Measurements from ENCODE around the gene OGDH. TPM values are rescaled to one million over a fixed set of nuclear protein-coding genes. Genes with fewer than 3 reads are reported as not detected.

The OGDH gene
- total RNA-seq, 3 donors from 2014 or later: 45.7 to 67.5 (median 46.2) TPM

DNA sequence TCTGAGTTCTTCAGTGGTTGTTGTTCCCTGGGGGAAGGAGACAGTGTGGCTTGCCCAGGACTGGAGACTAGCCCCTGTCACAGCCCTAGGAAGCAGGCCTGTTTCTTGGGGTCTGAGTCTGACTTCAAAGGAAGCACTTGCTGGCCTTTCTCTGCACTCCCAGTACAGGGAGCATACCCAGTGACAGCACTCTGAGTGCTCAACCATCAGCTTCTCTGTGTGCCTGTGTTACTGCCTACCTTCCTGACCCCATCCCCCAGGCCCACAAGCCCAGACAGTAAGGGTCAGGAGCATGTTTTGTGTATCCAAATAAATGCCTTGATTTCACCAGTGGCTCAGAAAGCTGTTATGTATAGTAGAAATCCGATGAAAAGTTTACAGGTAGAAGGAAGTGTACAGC, 48.9 kb downstream of the OGDH start:
- no peak for TF ChIP-seq POLR2AphosphoS5 (IDR thresholded peaks at IDR 0.05)
- no peak for TF ChIP-seq POLR2A (IDR thresholded peaks at IDR 0.05)
- TF ChIP-seq, protein P1, sequence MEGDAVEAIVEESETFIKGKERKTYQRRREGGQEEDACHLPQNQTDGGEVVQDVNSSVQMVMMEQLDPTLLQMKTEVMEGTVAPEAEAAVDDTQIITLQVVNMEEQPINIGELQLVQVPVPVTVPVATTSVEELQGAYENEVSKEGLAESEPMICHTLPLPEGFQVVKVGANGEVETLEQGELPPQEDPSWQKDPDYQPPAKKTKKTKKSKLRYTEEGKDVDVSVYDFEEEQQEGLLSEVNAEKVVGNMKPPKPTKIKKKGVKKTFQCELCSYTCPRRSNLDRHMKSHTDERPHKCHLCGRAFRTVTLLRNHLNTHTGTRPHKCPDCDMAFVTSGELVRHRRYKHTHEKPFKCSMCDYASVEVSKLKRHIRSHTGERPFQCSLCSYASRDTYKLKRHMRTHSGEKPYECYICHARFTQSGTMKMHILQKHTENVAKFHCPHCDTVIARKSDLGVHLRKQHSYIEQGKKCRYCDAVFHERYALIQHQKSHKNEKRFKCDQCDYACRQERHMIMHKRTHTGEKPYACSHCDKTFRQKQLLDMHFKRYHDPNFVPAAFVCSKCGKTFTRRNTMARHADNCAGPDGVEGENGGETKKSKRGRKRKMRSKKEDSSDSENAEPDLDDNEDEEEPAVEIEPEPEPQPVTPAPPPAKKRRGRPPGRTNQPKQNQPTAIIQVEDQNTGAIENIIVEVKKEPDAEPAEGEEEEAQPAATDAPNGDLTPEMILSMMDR (IDR thresholded peaks at IDR 0.05): no peak
- H3K27ac ChIP-seq: no peak overlapping the region

DNA sequence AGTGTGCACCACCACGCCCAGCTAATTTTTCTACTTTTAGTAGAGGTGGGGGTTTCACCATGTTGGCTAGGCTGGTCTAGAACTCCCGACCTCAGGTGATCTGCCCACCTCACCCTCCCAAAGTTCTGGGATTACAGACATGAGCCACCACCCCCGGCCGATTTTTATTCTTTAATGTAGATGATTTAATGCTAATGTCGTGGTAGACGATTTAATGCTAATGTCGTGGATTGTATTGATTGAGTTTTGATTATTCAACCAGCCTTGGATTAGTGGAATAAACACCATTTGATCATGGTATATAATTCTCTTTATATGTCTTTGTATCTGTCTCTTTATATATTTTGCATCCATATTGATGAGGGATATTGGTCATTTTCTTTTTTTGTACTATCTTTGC, 52.6 kb downstream of the OGDH start:
- no peak for TF ChIP-seq POLR2A (IDR thresholded peaks at IDR 0.05)
- TF ChIP-seq, protein P1 (IDR thresholded peaks at IDR 0.05): no peak
- no peak for TF ChIP-seq POLR2AphosphoS5 (IDR thresholded peaks at IDR 0.05)
- no peaks in the 10 kb centered on the region for H3K36me3 ChIP-seq
- no peak overlapping the region for H3K4me3 ChIP-seq
- H3K27ac ChIP-seq: no peak overlapping the region
- intact Hi-C loops (cut with DNase I; ENCODE audit: low total_unique reads): no loop called here
- peaks cover 7 to 18% of the 10 kb centered on the region in 2 donors for H3K9me3 ChIP-seq
- H3K4me1 ChIP-seq: no peaks in the 10 kb centered on the region
- no peaks in the 10 kb centered on the region for H3K27me3 ChIP-seq
- no peak for DNase-seq (ENCODE audit: low spot score in 2 of 2)

More for the DNA sequence above, 48.9 kb downstream of the OGDH start:
- Histone ChIP-seq H3K9me3 (peaks cover 0 to 1% of the 10 kb centered on the region in 2 donors), H3K27me3 (no peaks in the 10 kb centered on the region), H3K4me3 (no peak overlapping the region), H3K36me3 (no peaks in the 10 kb centered on the region), H3K4me1 (no peaks in the 10 kb centered on the region)
- no peak for DNase-seq (ENCODE audit: low spot score in 2 of 2)
- intact Hi-C loops (cut with DNase I; ENCODE audit: low total_unique reads): no loop called here

DNA sequence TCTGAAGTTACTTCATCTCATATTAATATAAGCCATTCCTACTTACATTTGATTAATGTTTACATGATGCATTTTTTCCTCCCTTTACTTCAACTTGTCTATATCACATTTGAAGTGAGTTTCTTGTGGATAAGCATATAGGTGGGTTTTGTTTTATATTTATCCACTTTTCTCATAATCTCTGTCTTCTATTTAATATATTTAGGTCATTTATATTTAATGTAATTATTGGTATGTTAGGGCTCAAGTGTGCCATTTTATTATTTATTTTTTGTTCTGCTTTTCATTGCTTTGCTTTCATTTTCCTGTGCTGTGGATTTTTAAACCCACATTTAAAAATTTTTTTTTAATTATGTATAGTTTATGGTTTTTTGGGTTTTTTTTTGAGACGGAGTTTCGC, 54.8 kb downstream of the OGDH start:
- intact Hi-C loops (cut with DNase I; ENCODE audit: low total_unique reads): no loop called here
- H3K27ac ChIP-seq: no peak overlapping the region
- H3K4me1 ChIP-seq: no peaks in the 10 kb centered on the region
- no peak overlapping the region for H3K4me3 ChIP-seq
- H3K27me3 ChIP-seq: no peaks in the 10 kb centered on the region
- no peaks in the 10 kb centered on the region for H3K36me3 ChIP-seq
- no peak for DNase-seq (ENCODE audit: low spot score in 2 of 2)
- no peak for TF ChIP-seq POLR2AphosphoS5 (IDR thresholded peaks at IDR 0.05)
- TF ChIP-seq, protein P1 (IDR thresholded peaks at IDR 0.05): no peak
- H3K9me3 ChIP-seq: peaks cover 7 to 18% of the 10 kb centered on the region in 2 donors

DNA sequence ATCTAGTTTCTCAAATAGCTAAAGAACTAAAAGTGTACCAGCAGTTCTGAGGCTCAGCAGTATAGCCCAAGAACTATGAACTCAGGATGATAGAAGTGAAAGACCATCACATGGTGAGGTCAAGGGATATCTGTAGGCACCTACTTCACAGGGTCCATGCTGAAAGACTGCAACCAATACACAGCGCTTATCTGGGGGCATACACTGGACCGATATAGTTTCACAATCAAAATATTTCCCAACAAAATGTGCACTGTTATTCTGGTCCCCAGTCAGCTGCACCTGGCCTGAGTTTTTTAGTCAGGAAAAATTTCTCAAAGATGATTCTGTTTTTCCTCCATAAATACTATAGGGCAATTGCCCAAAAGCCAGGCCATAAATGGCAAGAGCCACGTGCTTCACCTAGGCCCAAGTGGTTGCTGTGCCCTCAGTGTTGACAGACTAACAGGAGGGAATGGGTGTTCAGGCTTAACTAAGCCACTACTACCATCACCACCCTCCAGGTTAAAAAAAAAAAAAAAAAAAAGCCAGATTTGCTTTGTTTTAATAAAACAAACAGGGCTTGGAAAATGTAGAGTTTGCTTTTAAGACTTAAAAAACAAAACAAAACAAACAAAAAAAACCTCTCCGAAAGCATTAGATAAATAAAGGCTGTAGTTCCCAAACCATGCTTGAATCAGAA, 58.5 kb downstream of the OGDH start:
- Histone ChIP-seq H3K4me1 (no peaks in the 10 kb centered on the region), H3K27ac (no peak overlapping the region), H3K27me3 (no peaks in the 10 kb centered on the region), H3K36me3 (no peaks in the 10 kb centered on the region), H3K4me3 (no peak overlapping the region), H3K9me3 (peaks cover 7 to 18% of the 10 kb centered on the region in 2 donors)
- DNase-seq (ENCODE audit: low spot score in 2 of 2): no peak
- TF ChIP-seq POLR2A (IDR thresholded peaks at IDR 0.05) (no peak), POLR2AphosphoS5 (IDR thresholded peaks at IDR 0.05) (no peak)
- TF ChIP-seq, protein P1 (IDR thresholded peaks at IDR 0.05): no peak
- intact Hi-C loops (cut with DNase I; ENCODE audit: low total_unique reads): no loop called here

DNA sequence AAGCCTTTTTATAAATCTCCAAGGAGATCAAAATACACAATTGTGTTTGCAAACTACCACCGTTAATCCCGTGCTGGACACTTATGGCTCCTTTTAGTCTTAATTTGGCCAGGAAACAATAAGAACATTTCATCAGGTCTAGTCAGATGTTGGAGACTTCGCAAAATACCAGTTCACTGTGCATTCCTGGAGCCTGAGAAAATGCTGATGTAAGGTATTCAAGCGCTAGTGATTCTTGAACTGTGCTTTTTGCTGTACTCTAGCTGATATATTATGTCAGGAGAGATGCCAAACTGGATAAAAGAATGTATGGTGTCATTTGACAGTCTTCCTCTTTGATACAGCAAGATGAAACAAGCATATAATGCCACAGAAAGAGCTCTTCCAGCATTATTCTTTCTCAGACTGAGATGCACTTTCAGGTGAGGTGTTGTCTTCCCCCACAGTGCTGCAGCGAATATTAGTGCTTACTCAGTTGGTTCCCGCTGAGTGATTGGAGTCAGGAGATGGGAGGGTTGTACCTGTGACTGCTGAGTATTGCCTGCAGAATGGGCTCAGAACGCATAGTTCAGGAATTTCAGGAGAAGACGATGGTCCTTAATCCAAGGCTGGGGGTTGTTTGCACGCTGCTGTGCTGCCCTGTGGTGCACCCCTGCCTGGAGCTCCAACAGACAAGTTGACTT, 59.2 kb downstream of the OGDH start:
- Histone ChIP-seq H3K4me3 (no peak overlapping the region), H3K27ac (no peak overlapping the region), H3K27me3 (no peaks in the 10 kb centered on the region), H3K4me1 (no peaks in the 10 kb centered on the region), H3K9me3 (peaks cover 7 to 13% of the 10 kb centered on the region in 2 donors), H3K36me3 (no peaks in the 10 kb centered on the region)
- no peak for DNase-seq (ENCODE audit: low spot score in 2 of 2)
- TF ChIP-seq, protein P1 (IDR thresholded peaks at IDR 0.05): no peak
- TF ChIP-seq POLR2AphosphoS5 (IDR thresholded peaks at IDR 0.05): no peak
- intact Hi-C loops (cut with DNase I; ENCODE audit: low total_unique reads): no loop called here

All from breast epithelium (tissue), 4 donors.